Karpas-422 (cell line): ENCODE results near the gene BANP. TPM values are rescaled to one million over a fixed set of nuclear protein-coding genes. Genes with fewer than 3 reads are reported as not detected.

Experiments
- DNase-seq: peaks from one replicate; pipeline ENCODE4 v3.0.0-alpha.2; 2015
- H2AFZ ChIP-seq: fragments of 200-600 bp; sonication (generic); 2 replicates; pipeline ENCODE4 v1.6.1; 2014; ENCODE audit warnings: antibody characterized with exemption, low read length, mixed read lengths
- H3K27ac ChIP-seq: fragments of 200-600 bp; sonication (generic); 2 replicates; pipeline ENCODE4 v1.5.1; 2014; ENCODE audit warnings: mild to moderate bottlenecking, low read length, moderate library complexity
- H3K27me3 ChIP-seq: fragments of 200-600 bp; sonication (generic); 2 replicates; pipeline ENCODE4 v1.6.1; 2014; ENCODE audit warnings: low read length, mixed read lengths
- H3K36me3 ChIP-seq: fragments of 200-600 bp; sonication (generic); 2 replicates; pipeline ENCODE4 v1.6.1; 2014; ENCODE audit warnings: low read length, mixed read lengths; ENCODE audit not compliant: insufficient read depth
- H3K4me1 ChIP-seq: fragments of 200-600 bp; sonication (generic); 2 replicates; pipeline ENCODE4 v1.6.1; 2014; ENCODE audit warnings: mild to moderate bottlenecking, low read length, mixed read lengths
- H3K4me2 ChIP-seq: fragments of 200-600 bp; sonication (generic); 2 replicates; pipeline ENCODE4 v1.6.1; 2014; ENCODE audit warnings: low read length, low read depth, mild to moderate bottlenecking; ENCODE audit not compliant: poor library complexity, severe bottlenecking
- H3K4me3 ChIP-seq: fragments of 200-600 bp; sonication (generic); 2 replicates; pipeline ENCODE4 v1.5.1; 2014; ENCODE audit warnings: mild to moderate bottlenecking, antibody characterized with exemption, low read length, mixed read lengths
- H3K79me2 ChIP-seq: fragments of 200-600 bp; sonication (generic); 2 replicates; pipeline ENCODE4 v1.6.1; 2014; ENCODE audit warnings: mild to moderate bottlenecking, low read length, mixed read lengths
- H3K9ac ChIP-seq: fragments of 200-600 bp; sonication (generic); 2 replicates; pipeline ENCODE4 v1.6.0; 2014; ENCODE audit warnings: low read length
- H3K9me2 ChIP-seq: fragments of 200-600 bp; sonication (generic), shearing (Covaris generic); replicated peaks from 2 replicates; pipeline ENCODE4 v1.6.0; 2014; ENCODE audit warnings: mild to moderate bottlenecking, low read length, moderate library complexity; ENCODE audit not compliant: insufficient read depth
- H3K9me3 ChIP-seq: fragments of 300-700, 200-600 bp; sonication (generic); 2 replicates; pipeline ENCODE4 v1.6.1; 2014; ENCODE audit warnings: low read length, mixed read lengths
- H4K20me1 ChIP-seq: fragments of 200-600 bp; sonication (generic); 2 replicates; pipeline ENCODE4 v1.6.1; 2014; ENCODE audit warnings: mild to moderate bottlenecking, antibody characterized with exemption, low read length, low read depth; ENCODE audit not compliant: insufficient read depth
- total RNA-seq: library from RNA; depleted of rRNA; stranded (reverse); fragments of >200 nt; shearing (Covaris generic); gene quantifications from 2 replicates; pipeline ENCODE4 v1.2.3, GENCODE V29; 2014; ENCODE audit warnings: low replicate concordance

Gene BANP
- total RNA-seq, 1 experiment from 2014 or later: 36.5 TPM

DNA sequence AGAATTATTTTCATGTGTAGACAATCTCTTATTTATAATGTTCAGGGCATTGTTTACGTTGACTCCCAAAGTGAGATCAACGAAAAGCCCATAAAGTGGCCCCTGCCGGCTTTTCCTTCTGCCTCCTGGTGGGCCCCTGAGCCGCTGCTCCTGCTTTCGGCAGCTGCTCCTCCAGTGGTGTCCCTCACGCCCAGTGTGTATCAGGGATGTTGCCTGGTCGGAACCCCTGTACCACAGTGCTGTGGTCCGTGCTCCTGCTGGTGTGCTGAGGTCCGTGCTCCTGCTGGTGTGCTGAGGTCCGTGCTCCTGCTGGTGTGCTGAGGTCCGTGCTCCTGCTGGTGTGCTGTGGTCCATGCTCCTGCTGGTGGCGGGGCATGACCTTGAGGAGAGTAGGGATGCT lies 107.6 kb downstream of the BANP start:
- H3K4me1 ChIP-seq: no peaks in the 10 kb centered on the region
- no peak for DNase-seq
- no peak overlapping the region for H3K4me2 ChIP-seq
- H3K36me3 ChIP-seq: no peaks in the 10 kb centered on the region
- no peaks in the 10 kb centered on the region for H3K79me2 ChIP-seq
- H3K9ac ChIP-seq: no peak overlapping the region
- no peak overlapping the region for H2AFZ ChIP-seq
- H3K9me3 ChIP-seq: no peaks in the 10 kb centered on the region
- no peaks in the 10 kb centered on the region for H3K27me3 ChIP-seq
- no peak overlapping the region for H3K27ac ChIP-seq
- peaks cover 4% of the 10 kb centered on the region; the same call in 1 of the 2 replicates for H4K20me1 ChIP-seq
- no peak overlapping the region for H3K4me3 ChIP-seq
- H3K9me2 ChIP-seq: no peaks in the 10 kb centered on the region

DNA sequence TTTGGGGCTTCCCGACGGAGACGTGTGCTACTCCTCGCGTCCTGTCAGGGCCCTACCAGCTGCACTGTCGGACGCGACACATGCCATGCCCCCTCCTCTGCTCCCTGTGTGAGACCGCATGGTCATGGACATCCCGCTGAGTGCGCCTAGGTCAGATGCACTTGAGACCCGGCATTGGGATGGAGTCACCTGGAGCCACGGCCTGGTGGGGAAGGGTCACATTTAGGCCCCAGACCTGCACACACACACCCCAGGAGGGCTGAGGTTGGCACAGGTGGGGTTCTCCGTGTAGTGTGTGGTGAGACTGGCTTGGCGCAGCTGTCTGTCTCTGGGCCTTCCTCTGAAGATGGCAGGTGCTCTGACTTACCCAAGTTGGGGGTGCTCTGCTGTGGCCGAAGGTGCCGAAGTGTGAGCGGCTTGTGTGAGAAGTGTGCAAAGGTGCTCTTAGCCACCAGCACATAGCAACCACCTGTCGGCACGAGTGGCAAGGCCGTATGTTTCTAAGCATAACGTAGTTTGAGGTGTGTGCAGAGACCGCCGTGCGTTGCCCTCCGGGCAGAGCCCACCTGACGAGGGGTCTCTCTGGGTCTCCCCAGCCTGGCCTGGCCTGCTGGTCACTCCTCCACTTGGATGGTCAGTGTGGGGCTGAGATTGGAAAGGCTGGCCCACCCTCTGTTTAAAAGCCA lies 108.6 kb downstream of the BANP start:
- no peaks in the 10 kb centered on the region for H3K4me1 ChIP-seq
- peaks cover 4% of the 10 kb centered on the region; the same call in 1 of the 2 replicates for H4K20me1 ChIP-seq
- H3K79me2 ChIP-seq: no peaks in the 10 kb centered on the region
- no peaks in the 10 kb centered on the region for H3K27me3 ChIP-seq
- no peaks in the 10 kb centered on the region for H3K36me3 ChIP-seq
- no peaks in the 10 kb centered on the region for H3K9me2 ChIP-seq
- H2AFZ ChIP-seq: no peak overlapping the region
- no peak overlapping the region for H3K9ac ChIP-seq
- H3K9me3 ChIP-seq: no peaks in the 10 kb centered on the region
- DNase-seq: no peak
- H3K4me3 ChIP-seq: no peak overlapping the region
- no peak overlapping the region for H3K4me2 ChIP-seq
- no peak overlapping the region for H3K27ac ChIP-seq

DNA sequence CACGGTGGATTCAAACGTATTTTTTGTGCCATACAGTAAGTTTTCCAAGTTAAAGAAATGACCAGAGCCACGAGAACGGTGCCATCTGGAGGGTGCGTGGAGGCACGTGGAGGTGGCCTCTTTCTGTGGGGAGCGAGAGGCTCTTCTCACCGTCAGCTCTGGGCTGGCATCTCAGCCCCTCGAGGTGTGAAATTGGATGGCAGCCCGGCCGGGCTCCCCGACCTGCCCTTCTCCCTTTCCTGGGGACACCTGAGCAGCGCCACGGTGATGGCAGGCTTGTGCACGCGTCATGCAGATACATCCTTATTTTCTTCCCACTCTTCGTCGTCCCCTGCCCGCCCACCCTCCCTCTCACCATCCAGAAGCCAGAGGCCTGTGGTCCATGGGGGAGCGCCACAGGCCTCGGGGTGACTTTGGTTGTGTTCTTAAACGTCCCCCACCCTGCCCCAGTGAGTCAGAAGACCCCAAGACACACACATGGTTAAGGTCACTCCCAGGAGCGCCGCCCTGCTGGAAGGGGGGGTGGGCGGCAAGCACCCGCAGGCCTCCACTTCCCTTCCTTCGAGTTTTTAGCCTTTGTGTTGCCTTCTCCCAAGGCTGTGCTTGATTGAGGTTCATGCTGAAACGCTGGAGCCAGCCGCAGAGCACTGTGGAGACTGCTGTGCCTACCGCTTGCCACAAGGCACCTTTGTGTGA lies 109.4 kb downstream of the BANP start:
- DNase-seq: no peak
- Histone ChIP-seq H4K20me1 (peaks cover 4% of the 10 kb centered on the region; the same call in 1 of the 2 replicates), H3K36me3 (no peaks in the 10 kb centered on the region), H3K4me2 (no peak overlapping the region), H3K27me3 (no peaks in the 10 kb centered on the region), H3K79me2 (no peaks in the 10 kb centered on the region), H3K9ac (no peak overlapping the region), H3K27ac (no peak overlapping the region), H2AFZ (no peak overlapping the region), H3K9me2 (no peaks in the 10 kb centered on the region), H3K4me3 (no peak overlapping the region), H3K4me1 (no peaks in the 10 kb centered on the region), H3K9me3 (no peaks in the 10 kb centered on the region)

DNA sequence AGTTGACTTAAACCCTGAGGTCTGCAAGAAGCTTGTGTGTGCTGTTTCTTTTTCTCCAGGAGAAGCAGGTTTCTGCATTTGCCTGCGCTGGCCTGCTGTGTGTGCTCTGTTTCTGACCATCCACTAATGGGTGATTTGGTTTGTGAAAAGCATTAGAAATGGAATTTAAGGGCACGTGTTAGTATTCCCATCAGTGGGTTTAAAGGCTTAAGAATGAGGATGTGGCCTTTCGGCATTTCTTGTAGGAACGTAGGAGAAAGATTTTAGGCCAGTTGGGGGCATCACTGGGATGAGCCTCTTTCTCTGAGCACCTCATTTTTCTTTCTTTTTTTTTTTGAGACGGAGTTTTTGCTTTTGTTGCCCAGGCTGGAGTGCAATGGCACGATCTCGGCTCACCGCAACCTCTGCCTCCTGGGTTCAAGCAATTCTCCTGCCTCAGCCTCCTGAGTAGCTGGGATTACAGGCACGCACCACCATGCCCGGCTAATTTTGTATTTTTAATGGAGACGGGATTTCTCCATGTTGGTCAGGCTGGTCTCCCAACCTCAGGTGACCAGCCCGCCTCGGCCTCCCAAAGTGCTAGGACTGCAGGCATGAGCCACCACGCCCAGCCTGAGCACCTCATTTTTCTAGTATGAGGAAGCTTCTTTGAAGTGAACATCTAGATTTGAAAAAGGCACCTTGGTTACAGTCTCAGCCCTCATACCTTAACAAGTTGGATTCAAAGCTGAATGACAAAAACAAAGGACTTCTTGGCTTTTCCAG lies 110.3 kb downstream of the BANP start:
- Histone ChIP-seq H3K79me2 (no peaks in the 10 kb centered on the region), H3K9ac (no peak overlapping the region), H3K36me3 (no peaks in the 10 kb centered on the region), H2AFZ (no peak overlapping the region), H3K4me1 (no peaks in the 10 kb centered on the region), H3K4me2 (no peak overlapping the region), H3K9me2 (no peaks in the 10 kb centered on the region), H4K20me1 (peaks cover 4% of the 10 kb centered on the region; the same call in 1 of the 2 replicates), H3K27ac (no peak overlapping the region), H3K4me3 (no peak overlapping the region), H3K27me3 (no peaks in the 10 kb centered on the region), H3K9me3 (no peaks in the 10 kb centered on the region)
- no peak for DNase-seq

DNA sequence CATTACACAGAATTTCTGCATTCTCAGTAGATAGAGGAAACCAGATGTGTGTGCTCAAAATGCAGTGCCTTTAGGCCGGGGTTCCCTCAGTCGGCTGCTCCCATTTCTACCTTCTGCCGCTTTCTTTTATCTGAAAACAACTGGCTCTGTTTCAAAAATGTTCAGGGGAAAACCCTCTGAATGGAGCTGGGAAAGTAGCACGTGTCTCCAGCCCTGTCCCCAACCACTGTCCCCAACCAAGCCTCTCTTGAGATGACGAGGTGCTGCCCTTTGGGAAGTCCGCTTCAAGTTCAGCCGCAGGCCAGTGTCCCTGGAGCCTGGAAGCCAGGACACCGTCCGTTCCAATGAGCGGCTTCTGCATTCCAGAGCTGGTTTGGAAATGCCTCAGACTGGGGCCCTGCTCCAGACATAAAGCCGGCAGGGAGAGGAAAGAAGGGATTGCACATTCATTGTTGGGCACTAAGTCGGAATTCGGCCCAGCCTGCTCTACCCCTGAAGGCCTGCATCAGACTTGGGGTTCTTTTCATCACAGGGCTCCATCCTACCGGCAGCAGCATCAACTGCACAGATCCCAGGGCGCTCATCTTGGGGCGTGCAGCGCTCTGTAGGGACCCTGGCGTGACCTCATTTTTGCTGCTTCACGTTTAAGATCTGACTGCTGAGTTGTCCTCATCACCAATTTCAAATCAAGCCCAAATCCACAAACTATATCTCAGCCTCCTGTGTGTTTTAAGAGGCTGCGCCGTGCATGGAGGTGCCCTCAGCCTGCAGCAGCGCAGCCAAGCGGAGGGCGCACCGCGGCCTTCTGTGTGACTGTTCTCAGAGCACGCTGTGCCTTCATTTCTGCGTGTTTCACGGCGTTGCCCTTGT lies 111.3 kb downstream of the BANP start:
- Histone ChIP-seq H3K9ac (no peak overlapping the region), H3K27me3 (no peaks in the 10 kb centered on the region), H3K27ac (no peak overlapping the region), H3K36me3 (no peaks in the 10 kb centered on the region), H3K9me2 (no peaks in the 10 kb centered on the region), H3K9me3 (no peaks in the 10 kb centered on the region), H3K4me1 (no peaks in the 10 kb centered on the region), H4K20me1 (peaks cover 4% of the 10 kb centered on the region; the same call in 1 of the 2 replicates), H3K4me2 (no peak overlapping the region), H3K79me2 (no peaks in the 10 kb centered on the region), H3K4me3 (no peak overlapping the region), H2AFZ (no peak overlapping the region)
- DNase-seq: no peak

DNA sequence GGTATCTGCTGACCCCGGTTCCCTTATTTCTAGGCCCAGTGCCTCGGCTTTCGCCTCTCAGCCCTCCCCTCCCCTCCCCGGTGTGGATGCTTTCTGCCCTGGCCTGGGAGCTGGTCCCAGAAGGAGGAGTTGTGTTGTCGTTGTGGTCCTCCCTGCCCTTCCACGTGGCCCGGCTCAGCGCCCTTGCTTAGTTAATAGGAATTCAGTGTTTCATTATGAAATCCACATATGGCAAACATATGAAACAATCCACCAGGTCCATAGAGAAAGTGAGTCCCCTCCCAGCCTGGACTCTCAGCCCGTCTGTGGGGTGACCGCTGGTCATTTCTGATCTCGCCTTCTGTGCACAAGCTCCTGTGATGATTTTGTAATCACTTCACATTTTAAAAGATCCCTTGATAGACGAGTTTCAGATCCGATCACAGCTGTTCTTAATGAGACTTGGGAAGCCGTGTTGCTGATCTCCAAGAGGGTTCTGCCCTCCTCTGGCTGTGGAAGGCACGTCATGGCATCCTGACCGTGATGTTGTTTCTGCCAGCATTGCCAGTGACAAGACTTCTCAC lies 112.1 kb downstream of the BANP start:
- no peaks in the 10 kb centered on the region for H3K9me3 ChIP-seq
- no peaks in the 10 kb centered on the region for H3K9me2 ChIP-seq
- no peak for DNase-seq
- no peaks in the 10 kb centered on the region for H3K27me3 ChIP-seq
- no peaks in the 10 kb centered on the region for H3K4me1 ChIP-seq
- no peak overlapping the region for H3K4me3 ChIP-seq
- no peak overlapping the region for H3K27ac ChIP-seq
- H3K4me2 ChIP-seq: no peak overlapping the region
- peaks cover 4% of the 10 kb centered on the region; the same call in 1 of the 2 replicates for H4K20me1 ChIP-seq
- no peaks in the 10 kb centered on the region for H3K36me3 ChIP-seq
- no peaks in the 10 kb centered on the region for H3K79me2 ChIP-seq
- H3K9ac ChIP-seq: no peak overlapping the region
- H2AFZ ChIP-seq: no peak overlapping the region

DNA sequence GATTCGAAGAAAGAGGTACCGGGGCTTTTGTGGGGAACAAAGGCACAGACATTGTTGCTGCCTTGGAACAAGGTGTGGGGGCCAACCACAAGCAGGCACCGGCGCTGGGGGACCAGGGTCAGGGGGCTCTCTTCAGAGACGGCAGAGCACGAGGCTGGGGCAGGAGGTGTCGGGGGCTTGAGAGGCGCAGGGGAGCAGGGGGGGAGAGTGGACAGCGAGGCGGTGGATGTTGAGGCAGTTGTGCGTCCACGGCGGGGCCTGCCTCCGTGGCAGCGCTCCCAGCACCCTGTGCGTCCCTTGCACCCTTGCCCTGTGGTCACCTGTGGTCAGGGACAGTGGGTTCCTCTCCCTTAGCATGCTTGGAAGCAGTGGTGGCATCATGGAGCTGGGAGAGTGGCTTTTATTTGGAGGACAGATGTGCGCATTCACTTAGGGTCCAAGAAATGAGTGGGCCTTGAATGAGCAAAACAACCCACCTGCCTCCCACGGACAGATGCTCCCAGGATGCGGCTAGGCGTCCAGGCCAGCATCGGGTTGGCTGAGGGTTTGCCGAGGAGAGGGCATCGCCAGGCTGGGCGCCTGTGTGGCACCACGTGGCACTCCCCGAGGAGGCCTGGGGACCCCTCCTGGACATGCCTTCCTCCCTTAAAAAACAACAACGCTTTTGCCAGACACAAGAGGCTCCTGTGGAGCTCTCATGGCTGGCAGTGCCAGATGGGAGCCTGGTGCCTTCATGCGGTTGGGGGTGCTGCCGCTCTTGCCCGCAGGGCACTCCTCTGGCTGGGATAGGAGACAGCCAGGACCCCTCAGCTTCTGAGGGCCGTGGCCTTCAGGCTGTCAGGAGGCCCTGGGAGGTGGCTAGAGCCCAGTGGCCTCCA lies 113.0 kb downstream of the BANP start:
- Histone ChIP-seq H3K9me2 (no peaks in the 10 kb centered on the region), H3K79me2 (no peaks in the 10 kb centered on the region), H3K9ac (no peak overlapping the region)

More for the DNA sequence above, 113.0 kb downstream of the BANP start:
- Histone ChIP-seq H3K9me3 (no peaks in the 10 kb centered on the region), H3K27ac (no peak overlapping the region), H3K4me3 (no peak overlapping the region), H3K27me3 (no peaks in the 10 kb centered on the region), H3K36me3 (no peaks in the 10 kb centered on the region), H4K20me1 (peaks cover 4% of the 10 kb centered on the region; the same call in 1 of the 2 replicates), H2AFZ (no peak overlapping the region), H3K4me1 (peaks cover 4% of the 10 kb centered on the region), H3K4me2 (no peak overlapping the region)
- no peak for DNase-seq
